WTC11 (cell line): ENCODE data around the gene TSPAN18. TPM values are rescaled to one million over a fixed set of nuclear protein-coding genes. Genes with fewer than 3 reads are reported as not detected.

ENCODE experiments used
- ATAC-seq: fragments of 200-7000 bp; cut with Tn5 transposase; 2 replicates; pipeline ENCODE4 v1.10.0; 2021; ENCODE audit warnings: mild to moderate bottlenecking, moderate library complexity
- CTCF ChIA-PET: fragments of 300-600 bp; sonication (Branson Sonifier 250); formaldehyde crosslinking; loops from one replicate; lab custom pipeline; 2021; ENCODE audit warnings: antibody characterized with exemption; lab: Charles Lee
- POLR2A ChIA-PET: fragments of 350-600 bp; sonication (Branson Sonifier 250); formaldehyde crosslinking; loops from one replicate; lab custom pipeline; 2021; ENCODE audit warnings: antibody characterized with exemption; lab: Charles Lee
- DNase-seq: peaks from one replicate; pipeline ENCODE4 v3.0.0; 2021; ENCODE audit warnings: low spot score
- H3K27ac Mint-ChIP-seq: 2 replicates; pipeline ENCODE4 v1.8.0; 2021; ENCODE audit warnings: mixed read lengths
- H3K27me3 Mint-ChIP-seq: 2 replicates; pipeline ENCODE4 v1.8.0; 2021; ENCODE audit warnings: low read depth, mild to moderate bottlenecking, moderate library complexity, mixed read lengths
- H3K36me3 Mint-ChIP-seq: 2 replicates; pipeline ENCODE4 v1.8.0; 2021; ENCODE audit warnings: mixed read lengths
- H3K4me1 Mint-ChIP-seq: 2 replicates; pipeline ENCODE4 v1.8.0; 2022; ENCODE audit warnings: mixed read lengths
- H3K4me3 Mint-ChIP-seq: 2 replicates; pipeline ENCODE4 v1.8.0; 2021; ENCODE audit warnings: mild to moderate bottlenecking, moderate library complexity, mixed read lengths
- H3K9me3 Mint-ChIP-seq: 2 replicates; pipeline ENCODE4 v1.8.0; 2021; ENCODE audit warnings: mixed read lengths
- ETV6 ChIP-seq: sonication (generic); formaldehyde crosslinking; IDR thresholded peaks from 2 replicates; pipeline ENCODE4 v1.8.1; 2022; ENCODE audit warnings: mild to moderate bottlenecking, missing genetic modification reagents
- FOXP1 ChIP-seq: sonication (generic); formaldehyde crosslinking; IDR thresholded peaks from 2 replicates; pipeline ENCODE4 v1.8.0; 2022; ENCODE audit warnings: missing genetic modification reagents, mild to moderate bottlenecking, moderate library complexity, borderline replicate concordance
- FOXP4 ChIP-seq: sonication (generic); formaldehyde crosslinking; IDR thresholded peaks from 2 replicates; pipeline ENCODE4 v1.8.0; 2022; ENCODE audit warnings: mild to moderate bottlenecking, missing genetic modification reagents
- GABPB1 ChIP-seq: sonication (generic); formaldehyde crosslinking; IDR thresholded peaks from 2 replicates; pipeline ENCODE4 v1.8.1; 2023; ENCODE audit warnings: mild to moderate bottlenecking, missing genetic modification reagents
- HMGA2 ChIP-seq: fragments of 250-450 bp; sonication (Bioruptor Pico); IDR thresholded peaks from 2 replicates; pipeline ENCODE4 v1.4.0; 2021; ENCODE audit warnings: mild to moderate bottlenecking, moderate library complexity
- NFATC4 ChIP-seq: fragments of 250-450 bp; sonication (Bioruptor Pico); IDR thresholded peaks from 2 replicates; pipeline ENCODE4 v1.9.0; 2021; ENCODE audit warnings: mild to moderate bottlenecking
- NFE2L1 ChIP-seq: sonication (generic); formaldehyde crosslinking; IDR thresholded peaks from 2 replicates; pipeline ENCODE4 v1.8.1; 2023; ENCODE audit warnings: missing genetic modification reagents
- NR2C2 ChIP-seq: sonication (generic); formaldehyde crosslinking; IDR thresholded peaks from 2 replicates; pipeline ENCODE4 v1.8.0; 2022; ENCODE audit warnings: mild to moderate bottlenecking, missing genetic modification reagents
- TEAD4 ChIP-seq: sonication (generic); formaldehyde crosslinking; IDR thresholded peaks from 2 replicates; pipeline ENCODE4 v1.8.0; 2022; ENCODE audit warnings: mild to moderate bottlenecking, missing genetic modification reagents
- ZBTB21 ChIP-seq: sonication (generic); formaldehyde crosslinking; IDR thresholded peaks from 2 replicates; pipeline ENCODE4 v1.8.1; 2023; ENCODE audit warnings: mild to moderate bottlenecking, missing genetic modification reagents, borderline replicate concordance
- ZNF121 ChIP-seq: sonication (generic); formaldehyde crosslinking; IDR thresholded peaks from 2 replicates; pipeline ENCODE4 v1.8.0; 2023; ENCODE audit warnings: missing genetic modification reagents
- ZNF416 ChIP-seq: fragments of 250-450 bp; sonication (Bioruptor Pico); IDR thresholded peaks from 2 replicates; pipeline ENCODE4 v1.9.0; 2021; ENCODE audit warnings: mild to moderate bottlenecking, inconsistent platforms
- total RNA-seq: library from RNA; stranded (reverse); gene quantifications from 3 replicates; pipeline ENCODE4 v1.2.3, GENCODE V29; 2021
- TF ChIP-seq, protein P1 (sequence below): sonication (generic); formaldehyde crosslinking; IDR thresholded peaks from 2 replicates; pipeline ENCODE4 v1.8.1; 2022; ENCODE audit warnings: mild to moderate bottlenecking, missing genetic modification reagents, moderate library complexity, borderline replicate concordance
- TF ChIP-seq, protein P2 (sequence below): sonication (generic); formaldehyde crosslinking; IDR thresholded peaks from 2 replicates; pipeline ENCODE4 v1.8.1; 2022; ENCODE audit warnings: mild to moderate bottlenecking, moderate library complexity, missing genetic modification reagents
- TF ChIP-seq, protein P3 (sequence below): fragments of 250-450 bp; sonication (Bioruptor Pico); conservative IDR thresholded peaks from 2 replicates; pipeline ENCODE4 v1.9.0; 2021; ENCODE audit warnings: mild to moderate bottlenecking
- TF ChIP-seq, protein P4 (sequence below): sonication (generic); formaldehyde crosslinking; conservative IDR thresholded peaks from 2 replicates; pipeline ENCODE4 v1.8.1; 2022; ENCODE audit warnings: mild to moderate bottlenecking, missing genetic modification reagents
- TF ChIP-seq, protein P5 (sequence below): sonication (generic); formaldehyde crosslinking; IDR thresholded peaks from 2 replicates; pipeline ENCODE4 v1.8.0; 2023; ENCODE audit warnings: missing genetic modification reagents
- TF ChIP-seq, protein P6 (sequence below): fragments of 250-450 bp; sonication (Bioruptor Pico); IDR thresholded peaks from 2 replicates; pipeline ENCODE4 v1.9.0; 2021; ENCODE audit warnings: mild to moderate bottlenecking
- TF ChIP-seq, protein P7 (sequence below): sonication (generic); formaldehyde crosslinking; IDR thresholded peaks from 2 replicates; pipeline ENCODE4 v1.8.0; 2023; ENCODE audit warnings: mild to moderate bottlenecking, missing genetic modification reagents
- TF ChIP-seq, protein P8 (sequence below): sonication (generic); formaldehyde crosslinking; IDR thresholded peaks from 2 replicates; pipeline ENCODE4 v1.8.1; 2023; ENCODE audit warnings: mild to moderate bottlenecking, missing genetic modification reagents, moderate library complexity

TSPAN18 gene
- total RNA-seq, 1 experiment from 2014 or later = 44.7 TPM

DNA sequence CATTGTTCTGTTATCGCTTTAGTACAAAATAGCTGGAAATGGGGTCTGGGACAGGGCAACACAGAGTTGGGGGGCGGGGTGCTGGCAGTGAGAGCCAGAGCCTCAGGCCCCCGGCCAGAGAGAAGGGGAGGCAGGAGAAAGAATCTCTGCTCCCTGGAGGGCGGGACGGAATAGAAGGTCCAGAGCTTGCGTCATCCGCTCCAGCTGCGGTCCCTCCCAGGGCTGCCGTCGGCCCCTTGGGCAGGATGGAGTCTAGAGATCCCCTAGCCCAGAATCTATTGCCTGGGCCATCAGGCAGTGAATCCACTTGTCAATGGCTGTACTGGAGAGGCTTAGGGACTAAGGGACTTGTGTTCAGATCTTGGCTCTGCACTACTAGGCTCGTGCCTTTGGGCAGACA lies 218.9 kb downstream of the TSPAN18 start (continued):
- TF ChIP-seq FOXP4 (CRISPR knock-in tag) = no peak
- no peak for TF ChIP-seq HMGA2 (CRISPR knock-in tag)
- TF ChIP-seq NFATC4 = no peak
- TF ChIP-seq, protein P1, sequence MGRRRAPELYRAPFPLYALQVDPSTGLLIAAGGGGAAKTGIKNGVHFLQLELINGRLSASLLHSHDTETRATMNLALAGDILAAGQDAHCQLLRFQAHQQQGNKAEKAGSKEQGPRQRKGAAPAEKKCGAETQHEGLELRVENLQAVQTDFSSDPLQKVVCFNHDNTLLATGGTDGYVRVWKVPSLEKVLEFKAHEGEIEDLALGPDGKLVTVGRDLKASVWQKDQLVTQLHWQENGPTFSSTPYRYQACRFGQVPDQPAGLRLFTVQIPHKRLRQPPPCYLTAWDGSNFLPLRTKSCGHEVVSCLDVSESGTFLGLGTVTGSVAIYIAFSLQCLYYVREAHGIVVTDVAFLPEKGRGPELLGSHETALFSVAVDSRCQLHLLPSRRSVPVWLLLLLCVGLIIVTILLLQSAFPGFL (CRISPR knock-in tag) = no peak
- no peak for TF ChIP-seq ZNF121 (CRISPR knock-in tag)
- TF ChIP-seq FOXP1 (CRISPR knock-in tag) = no peak
- TF ChIP-seq, protein P2, sequence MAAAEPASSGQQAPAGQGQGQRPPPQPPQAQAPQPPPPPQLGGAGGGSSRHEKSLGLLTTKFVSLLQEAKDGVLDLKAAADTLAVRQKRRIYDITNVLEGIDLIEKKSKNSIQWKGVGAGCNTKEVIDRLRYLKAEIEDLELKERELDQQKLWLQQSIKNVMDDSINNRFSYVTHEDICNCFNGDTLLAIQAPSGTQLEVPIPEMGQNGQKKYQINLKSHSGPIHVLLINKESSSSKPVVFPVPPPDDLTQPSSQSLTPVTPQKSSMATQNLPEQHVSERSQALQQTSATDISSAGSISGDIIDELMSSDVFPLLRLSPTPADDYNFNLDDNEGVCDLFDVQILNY = no peak
- TF ChIP-seq, protein P3, sequence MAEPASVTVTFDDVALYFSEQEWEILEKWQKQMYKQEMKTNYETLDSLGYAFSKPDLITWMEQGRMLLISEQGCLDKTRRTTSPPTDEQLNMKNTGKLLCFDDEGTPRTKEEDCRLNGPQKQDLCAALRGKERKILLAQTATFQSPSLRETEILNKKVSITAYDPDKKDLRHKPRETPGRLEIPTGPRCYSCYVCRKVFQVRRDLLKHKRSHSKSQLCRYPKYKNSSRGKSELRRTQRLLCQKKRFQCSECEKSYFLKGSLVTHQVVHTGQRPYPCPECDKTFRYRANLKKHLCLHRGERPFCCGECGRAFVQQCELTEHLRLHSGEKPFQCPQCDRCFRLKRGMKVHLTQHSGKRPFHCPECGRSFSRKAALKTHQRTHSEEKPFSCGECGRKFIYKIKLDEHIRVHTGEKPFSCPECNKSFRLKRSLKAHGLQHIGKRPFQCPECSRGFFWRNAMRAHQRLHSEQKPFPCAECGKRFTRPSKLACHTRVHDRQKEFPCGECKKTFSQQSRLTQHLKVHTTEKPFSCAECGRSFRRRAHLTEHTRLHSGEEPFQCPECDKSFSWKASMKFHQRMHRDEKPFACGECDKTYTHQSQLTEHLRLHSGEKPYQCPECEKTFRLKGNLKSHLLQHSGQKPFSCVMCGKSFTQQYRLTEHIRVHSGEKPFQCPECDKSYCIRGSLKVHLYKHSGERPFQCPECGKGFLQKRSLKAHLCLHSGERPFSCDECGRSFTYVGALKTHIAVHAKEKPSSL (CRISPR knock-in tag) = no peak
- TF ChIP-seq, protein P4, sequence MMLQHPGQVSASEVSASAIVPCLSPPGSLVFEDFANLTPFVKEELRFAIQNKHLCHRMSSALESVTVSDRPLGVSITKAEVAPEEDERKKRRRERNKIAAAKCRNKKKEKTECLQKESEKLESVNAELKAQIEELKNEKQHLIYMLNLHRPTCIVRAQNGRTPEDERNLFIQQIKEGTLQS (CRISPR knock-in tag) = no peak
- no peak for TF ChIP-seq TEAD4
- no peak for TF ChIP-seq NR2C2 (CRISPR knock-in tag)
- TF ChIP-seq, protein P5, sequence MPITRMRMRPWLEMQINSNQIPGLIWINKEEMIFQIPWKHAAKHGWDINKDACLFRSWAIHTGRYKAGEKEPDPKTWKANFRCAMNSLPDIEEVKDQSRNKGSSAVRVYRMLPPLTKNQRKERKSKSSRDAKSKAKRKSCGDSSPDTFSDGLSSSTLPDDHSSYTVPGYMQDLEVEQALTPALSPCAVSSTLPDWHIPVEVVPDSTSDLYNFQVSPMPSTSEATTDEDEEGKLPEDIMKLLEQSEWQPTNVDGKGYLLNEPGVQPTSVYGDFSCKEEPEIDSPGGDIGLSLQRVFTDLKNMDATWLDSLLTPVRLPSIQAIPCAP (CRISPR knock-in tag) = no peak
- no peak for TF ChIP-seq ETV6 (CRISPR knock-in tag)
- no peak for TF ChIP-seq GABPB1 (CRISPR knock-in tag)

DNA sequence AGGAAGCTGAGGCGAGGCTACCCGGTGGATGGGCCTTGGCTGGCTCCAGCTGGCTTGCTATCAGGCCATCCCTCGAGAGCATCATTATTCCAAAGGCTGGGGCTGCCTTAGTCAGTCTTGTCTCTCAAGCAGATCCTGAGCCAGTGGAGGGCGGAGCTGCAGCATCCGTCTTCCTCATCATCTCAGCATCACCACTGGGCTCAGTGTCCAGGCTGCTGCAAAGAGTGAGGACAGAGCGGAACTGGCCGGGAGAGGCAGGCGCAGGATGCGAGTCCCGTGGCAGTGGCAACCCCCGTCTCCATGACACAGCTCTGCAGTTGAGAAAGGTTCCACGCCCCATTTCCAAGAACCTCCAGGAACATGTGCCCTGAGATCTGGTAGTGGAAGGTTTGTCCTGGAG lies 219.5 kb downstream of the TSPAN18 start:
- H3K4me1 Mint-ChIP-seq = peaks cover 60% of the 10 kb centered on the region
- TF ChIP-seq FOXP4 (CRISPR knock-in tag) (no peak), NFE2L1 (CRISPR knock-in tag) (no peak), ZNF416 (CRISPR knock-in tag) (no peak), ZBTB21 (CRISPR knock-in tag) (no peak)
- TF ChIP-seq, protein P6, sequence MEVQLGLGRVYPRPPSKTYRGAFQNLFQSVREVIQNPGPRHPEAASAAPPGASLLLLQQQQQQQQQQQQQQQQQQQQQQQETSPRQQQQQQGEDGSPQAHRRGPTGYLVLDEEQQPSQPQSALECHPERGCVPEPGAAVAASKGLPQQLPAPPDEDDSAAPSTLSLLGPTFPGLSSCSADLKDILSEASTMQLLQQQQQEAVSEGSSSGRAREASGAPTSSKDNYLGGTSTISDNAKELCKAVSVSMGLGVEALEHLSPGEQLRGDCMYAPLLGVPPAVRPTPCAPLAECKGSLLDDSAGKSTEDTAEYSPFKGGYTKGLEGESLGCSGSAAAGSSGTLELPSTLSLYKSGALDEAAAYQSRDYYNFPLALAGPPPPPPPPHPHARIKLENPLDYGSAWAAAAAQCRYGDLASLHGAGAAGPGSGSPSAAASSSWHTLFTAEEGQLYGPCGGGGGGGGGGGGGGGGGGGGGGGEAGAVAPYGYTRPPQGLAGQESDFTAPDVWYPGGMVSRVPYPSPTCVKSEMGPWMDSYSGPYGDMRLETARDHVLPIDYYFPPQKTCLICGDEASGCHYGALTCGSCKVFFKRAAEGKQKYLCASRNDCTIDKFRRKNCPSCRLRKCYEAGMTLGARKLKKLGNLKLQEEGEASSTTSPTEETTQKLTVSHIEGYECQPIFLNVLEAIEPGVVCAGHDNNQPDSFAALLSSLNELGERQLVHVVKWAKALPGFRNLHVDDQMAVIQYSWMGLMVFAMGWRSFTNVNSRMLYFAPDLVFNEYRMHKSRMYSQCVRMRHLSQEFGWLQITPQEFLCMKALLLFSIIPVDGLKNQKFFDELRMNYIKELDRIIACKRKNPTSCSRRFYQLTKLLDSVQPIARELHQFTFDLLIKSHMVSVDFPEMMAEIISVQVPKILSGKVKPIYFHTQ (CRISPR knock-in tag) = no peak
- TF ChIP-seq, protein P7, sequence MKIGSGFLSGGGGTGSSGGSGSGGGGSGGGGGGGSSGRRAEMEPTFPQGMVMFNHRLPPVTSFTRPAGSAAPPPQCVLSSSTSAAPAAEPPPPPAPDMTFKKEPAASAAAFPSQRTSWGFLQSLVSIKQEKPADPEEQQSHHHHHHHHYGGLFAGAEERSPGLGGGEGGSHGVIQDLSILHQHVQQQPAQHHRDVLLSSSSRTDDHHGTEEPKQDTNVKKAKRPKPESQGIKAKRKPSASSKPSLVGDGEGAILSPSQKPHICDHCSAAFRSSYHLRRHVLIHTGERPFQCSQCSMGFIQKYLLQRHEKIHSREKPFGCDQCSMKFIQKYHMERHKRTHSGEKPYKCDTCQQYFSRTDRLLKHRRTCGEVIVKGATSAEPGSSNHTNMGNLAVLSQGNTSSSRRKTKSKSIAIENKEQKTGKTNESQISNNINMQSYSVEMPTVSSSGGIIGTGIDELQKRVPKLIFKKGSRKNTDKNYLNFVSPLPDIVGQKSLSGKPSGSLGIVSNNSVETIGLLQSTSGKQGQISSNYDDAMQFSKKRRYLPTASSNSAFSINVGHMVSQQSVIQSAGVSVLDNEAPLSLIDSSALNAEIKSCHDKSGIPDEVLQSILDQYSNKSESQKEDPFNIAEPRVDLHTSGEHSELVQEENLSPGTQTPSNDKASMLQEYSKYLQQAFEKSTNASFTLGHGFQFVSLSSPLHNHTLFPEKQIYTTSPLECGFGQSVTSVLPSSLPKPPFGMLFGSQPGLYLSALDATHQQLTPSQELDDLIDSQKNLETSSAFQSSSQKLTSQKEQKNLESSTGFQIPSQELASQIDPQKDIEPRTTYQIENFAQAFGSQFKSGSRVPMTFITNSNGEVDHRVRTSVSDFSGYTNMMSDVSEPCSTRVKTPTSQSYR = no peak
- TF ChIP-seq, protein P8, sequence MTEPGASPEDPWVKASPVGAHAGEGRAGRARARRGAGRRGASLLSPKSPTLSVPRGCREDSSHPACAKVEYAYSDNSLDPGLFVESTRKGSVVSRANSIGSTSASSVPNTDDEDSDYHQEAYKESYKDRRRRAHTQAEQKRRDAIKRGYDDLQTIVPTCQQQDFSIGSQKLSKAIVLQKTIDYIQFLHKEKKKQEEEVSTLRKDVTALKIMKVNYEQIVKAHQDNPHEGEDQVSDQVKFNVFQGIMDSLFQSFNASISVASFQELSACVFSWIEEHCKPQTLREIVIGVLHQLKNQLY (CRISPR knock-in tag) = no peak
- TF ChIP-seq, protein P5 (CRISPR knock-in tag) = no peak

More for the DNA sequence above, 219.5 kb downstream of the TSPAN18 start:
- no peaks in the 10 kb centered on the region for H3K9me3 Mint-ChIP-seq
- no peaks in the 10 kb centered on the region for H3K36me3 Mint-ChIP-seq
- H3K27ac Mint-ChIP-seq = no peak overlapping the region
- POLR2A ChIA-PET = no interaction called here
- no peak overlapping the region for H3K4me3 Mint-ChIP-seq
- ATAC-seq (no peak), DNase-seq (no peak)
- H3K27me3 Mint-ChIP-seq = no peaks in the 10 kb centered on the region
- CTCF ChIA-PET = interaction anchor here (1.0 to 6.5 kb wide), 15 partner anchors 9 to 306 kb away, joined by 3 to 70 read pairs (median 5); no protein-coding TSS in a partner anchor
